Peyer's patch (tissue), 4 donors: ENCODE results near the gene ARRB1.

Source experiments
- POLR2A ChIP-seq, 2 donors: fragments of 450-650 bp; IDR thresholded peaks; one replicate each; pipeline ENCODE4 v1.5.1; 2017; ENCODE audit warnings: antibody characterized with exemption in 2 of 2, mild to moderate bottlenecking in 2 of 2, moderate library complexity in 2 of 2
- TF ChIP-seq, protein P1 (sequence below), 6 experiments: fragments of 450-650 bp in 4 of 6; fragments of 200-600 bp in 2 of 6; sonication (generic) in 1 of 6; IDR thresholded peaks; one replicate each; pipeline ENCODE4 v1.5.1; 2017 to 2019; ENCODE audit warnings: antibody characterized with exemption in 6 of 6, mild to moderate bottlenecking in 3 of 6, moderate library complexity in 1 of 6

DNA sequence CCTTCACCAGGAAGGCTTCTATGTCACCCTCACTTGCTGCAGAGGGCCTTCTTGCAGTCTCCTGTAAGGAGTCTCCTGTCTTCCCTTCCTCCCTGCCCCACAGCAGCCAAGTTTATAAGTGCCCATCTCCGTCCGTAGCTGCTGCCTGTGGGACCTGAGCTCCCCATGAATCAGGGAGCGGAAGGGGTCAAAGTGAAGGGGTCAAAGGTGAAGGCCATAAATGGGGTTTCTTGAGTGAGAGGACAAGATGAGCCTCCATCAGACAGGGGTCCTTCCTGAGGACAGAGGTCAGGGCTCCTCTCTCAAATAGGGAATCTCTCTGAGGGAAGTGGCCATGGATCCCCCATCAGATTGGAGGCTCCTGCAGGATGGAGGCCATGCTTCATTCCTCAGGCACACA is 44.4 kb downstream of the ARRB1 start:
- no peak for TF ChIP-seq POLR2A (IDR thresholded peaks at IDR 0.05)
- TF ChIP-seq, protein P1, sequence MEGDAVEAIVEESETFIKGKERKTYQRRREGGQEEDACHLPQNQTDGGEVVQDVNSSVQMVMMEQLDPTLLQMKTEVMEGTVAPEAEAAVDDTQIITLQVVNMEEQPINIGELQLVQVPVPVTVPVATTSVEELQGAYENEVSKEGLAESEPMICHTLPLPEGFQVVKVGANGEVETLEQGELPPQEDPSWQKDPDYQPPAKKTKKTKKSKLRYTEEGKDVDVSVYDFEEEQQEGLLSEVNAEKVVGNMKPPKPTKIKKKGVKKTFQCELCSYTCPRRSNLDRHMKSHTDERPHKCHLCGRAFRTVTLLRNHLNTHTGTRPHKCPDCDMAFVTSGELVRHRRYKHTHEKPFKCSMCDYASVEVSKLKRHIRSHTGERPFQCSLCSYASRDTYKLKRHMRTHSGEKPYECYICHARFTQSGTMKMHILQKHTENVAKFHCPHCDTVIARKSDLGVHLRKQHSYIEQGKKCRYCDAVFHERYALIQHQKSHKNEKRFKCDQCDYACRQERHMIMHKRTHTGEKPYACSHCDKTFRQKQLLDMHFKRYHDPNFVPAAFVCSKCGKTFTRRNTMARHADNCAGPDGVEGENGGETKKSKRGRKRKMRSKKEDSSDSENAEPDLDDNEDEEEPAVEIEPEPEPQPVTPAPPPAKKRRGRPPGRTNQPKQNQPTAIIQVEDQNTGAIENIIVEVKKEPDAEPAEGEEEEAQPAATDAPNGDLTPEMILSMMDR (IDR thresholded peaks at IDR 0.05): no peak
